ENCODE measurements around the gene PCDH18.

The PCDH18 gene

GRCh38 chr4:137531986-137532868, at the start of gene PCDH18:
PCDH18 (minus strand) TSS chr4:137532494; CDS start chr4:137532088, 406 bp downstream.
- Histone ChIP-seq H3K4me1 (ENCODE audit: control insufficient read depth in 1 of 2, insufficient read depth in 2 of 2, low read length in 2 of 2) (no peaks in the 10 kb centered on the region), H3K9ac (ENCODE audit: low read depth in 1 of 2, low read length in 2 of 2) (peak within 1 kb of the TSS; percentile 1 to 41), H3K36me3 (ENCODE audit: control insufficient read depth in 1 of 2, insufficient read depth in 2 of 2, low read length in 2 of 2) (no peaks in the 10 kb centered on the region), H3K4me3 (ENCODE audit: low read depth in 1 of 2, low read length in 2 of 2) (peak within 1 kb of the TSS; percentile 54 to 71), H3K27ac (ENCODE audit: low read depth, low read length) (peak within 1 kb of the TSS; percentile 39), H3K9me3 (ENCODE audit: control insufficient read depth in 1 of 2, low read length in 2 of 2) (no peaks in the 10 kb centered on the region), H3K27me3 (ENCODE audit: control insufficient read depth in 1 of 2, insufficient read depth in 2 of 2, low read length in 2 of 2) (no peaks in the 10 kb centered on the region)

DNA sequence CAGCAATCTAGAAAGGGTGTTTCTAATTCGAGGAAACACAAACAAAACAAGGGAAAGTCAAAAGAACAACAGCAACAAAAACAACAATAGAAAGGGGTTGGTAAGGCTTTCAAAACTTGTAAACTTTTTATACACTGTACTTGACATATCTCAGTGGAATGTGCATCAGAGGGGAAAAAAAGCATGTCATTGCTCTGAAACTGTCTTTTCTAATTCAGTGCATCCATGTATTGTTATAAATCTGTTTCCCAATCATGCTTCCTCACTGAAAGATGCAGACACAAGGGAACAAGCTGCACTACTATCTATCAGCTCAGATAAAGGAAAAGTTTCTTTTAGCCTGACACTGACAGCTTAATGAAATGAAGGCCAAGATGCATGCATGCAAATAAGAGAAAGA, 44.2 kb upstream of the PCDH18 start:
- H3K27me3 ChIP-seq (ENCODE audit: control insufficient read depth in 1 of 2, insufficient read depth in 2 of 2, low read length in 2 of 2), result no peaks in the 10 kb centered on the region
- no peaks in the 10 kb centered on the region for H3K4me1 ChIP-seq (ENCODE audit: control insufficient read depth in 1 of 2, insufficient read depth in 2 of 2, low read length in 2 of 2)
- no peak overlapping the region for H3K27ac ChIP-seq (ENCODE audit: low read depth, low read length)
- no peak overlapping the region for H3K4me3 ChIP-seq (ENCODE audit: low read depth in 1 of 2, low read length in 2 of 2)
- H3K9ac ChIP-seq (ENCODE audit: low read depth in 1 of 2, low read length in 2 of 2), result no peak overlapping the region
- peaks cover 0 to 5% of the 10 kb centered on the region in 2 donors for H3K9me3 ChIP-seq (ENCODE audit: control insufficient read depth in 1 of 2, low read length in 2 of 2)
- H3K36me3 ChIP-seq (ENCODE audit: control insufficient read depth in 1 of 2, insufficient read depth in 2 of 2, low read length in 2 of 2), result no peaks in the 10 kb centered on the region

- Histone ChIP-seq H3K4me1 (ENCODE audit: control insufficient read depth in 1 of 2, insufficient read depth in 2 of 2, low read length in 2 of 2) (no peaks in the 10 kb centered on the region), H3K27me3 (ENCODE audit: control insufficient read depth in 1 of 2, insufficient read depth in 2 of 2, low read length in 2 of 2) (no peaks in the 10 kb centered on the region), H3K9me3 (ENCODE audit: control insufficient read depth in 1 of 2, low read length in 2 of 2) (peaks cover 0 to 5% of the 10 kb centered on the region in 2 donors), H3K27ac (ENCODE audit: low read depth, low read length) (no peak overlapping the region), H3K9ac (ENCODE audit: low read depth in 1 of 2, low read length in 2 of 2) (no peak overlapping the region), H3K4me3 (ENCODE audit: low read depth in 1 of 2, low read length in 2 of 2) (no peak overlapping the region), H3K36me3 (ENCODE audit: control insufficient read depth in 1 of 2, insufficient read depth in 2 of 2, low read length in 2 of 2) (no peaks in the 10 kb centered on the region)
Measured at GRCh38 chr4:137572647-137573046, 40.4 kb upstream of the PCDH18 start.

- no peaks in the 10 kb centered on the region for H3K36me3 ChIP-seq (ENCODE audit: control insufficient read depth in 1 of 2, insufficient read depth in 2 of 2, low read length in 2 of 2)
- H3K27ac ChIP-seq (ENCODE audit: low read depth, low read length), result no peak overlapping the region
- no peak overlapping the region for H3K9ac ChIP-seq (ENCODE audit: low read depth in 1 of 2, low read length in 2 of 2)
- peaks cover 0 to 5% of the 10 kb centered on the region in 2 donors for H3K9me3 ChIP-seq (ENCODE audit: control insufficient read depth in 1 of 2, low read length in 2 of 2)
- H3K4me1 ChIP-seq (ENCODE audit: control insufficient read depth in 1 of 2, insufficient read depth in 2 of 2, low read length in 2 of 2), result no peaks in the 10 kb centered on the region
- H3K27me3 ChIP-seq (ENCODE audit: control insufficient read depth in 1 of 2, insufficient read depth in 2 of 2, low read length in 2 of 2), result no peaks in the 10 kb centered on the region
- no peak overlapping the region for H3K4me3 ChIP-seq (ENCODE audit: low read depth in 1 of 2, low read length in 2 of 2)
Measured at GRCh38 chr4:137572163-137572562, 39.9 kb upstream of the PCDH18 start.

DNA sequence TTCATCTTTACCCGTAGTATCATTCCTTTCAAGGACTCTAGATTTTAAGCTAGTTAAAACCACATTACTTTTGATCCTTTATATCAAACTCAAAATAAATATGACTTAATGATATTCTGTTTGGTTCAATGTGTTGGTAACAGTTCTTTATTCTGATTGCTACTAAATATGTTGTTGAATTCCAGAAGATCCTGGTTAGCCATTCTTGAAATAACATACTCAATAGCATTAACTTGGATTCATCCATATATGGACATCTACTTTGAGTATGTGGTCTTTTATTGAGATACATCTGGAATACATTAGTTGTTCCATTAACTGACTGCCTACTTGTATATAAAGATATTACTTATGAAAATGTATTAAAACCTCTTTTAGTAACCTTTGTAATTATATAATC, 27.5 kb upstream of the PCDH18 start:
- no peak overlapping the region for H3K27ac ChIP-seq (ENCODE audit: low read depth, low read length)
- H3K4me1 ChIP-seq (ENCODE audit: control insufficient read depth in 1 of 2, insufficient read depth in 2 of 2, low read length in 2 of 2), result no peaks in the 10 kb centered on the region
- H3K4me3 ChIP-seq (ENCODE audit: low read depth in 1 of 2, low read length in 2 of 2), result no peak overlapping the region
- H3K27me3 ChIP-seq (ENCODE audit: control insufficient read depth in 1 of 2, insufficient read depth in 2 of 2, low read length in 2 of 2), result no peaks in the 10 kb centered on the region
- no peak overlapping the region for H3K9ac ChIP-seq (ENCODE audit: low read depth in 1 of 2, low read length in 2 of 2)
- no peaks in the 10 kb centered on the region for H3K9me3 ChIP-seq (ENCODE audit: control insufficient read depth in 1 of 2, low read length in 2 of 2)
- no peaks in the 10 kb centered on the region for H3K36me3 ChIP-seq (ENCODE audit: control insufficient read depth in 1 of 2, insufficient read depth in 2 of 2, low read length in 2 of 2)

DNA sequence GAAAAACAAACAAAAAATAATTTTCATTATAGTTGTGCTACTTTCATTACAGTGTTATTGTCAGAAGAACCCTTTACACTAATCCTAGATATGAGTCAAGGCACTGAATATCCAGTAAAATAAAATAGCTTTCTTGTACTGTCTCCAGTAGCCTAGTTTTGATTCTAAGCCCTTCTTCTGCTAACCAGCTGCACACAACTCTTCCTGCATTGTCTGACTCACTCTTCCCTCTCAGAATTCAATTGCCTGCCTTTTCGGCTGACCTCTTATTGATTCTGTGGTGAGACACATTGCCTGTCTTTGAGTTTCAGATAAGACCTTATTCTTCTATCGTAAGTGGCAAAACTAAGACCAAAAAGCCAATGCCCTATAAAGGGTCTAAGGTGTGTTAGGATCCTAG, 26.7 kb upstream of the PCDH18 start:
- Histone ChIP-seq H3K36me3 (ENCODE audit: control insufficient read depth in 1 of 2, insufficient read depth in 2 of 2, low read length in 2 of 2) (no peaks in the 10 kb centered on the region), H3K27ac (ENCODE audit: low read depth, low read length) (no peak overlapping the region), H3K27me3 (ENCODE audit: control insufficient read depth in 1 of 2, insufficient read depth in 2 of 2, low read length in 2 of 2) (no peaks in the 10 kb centered on the region), H3K4me1 (ENCODE audit: control insufficient read depth in 1 of 2, insufficient read depth in 2 of 2, low read length in 2 of 2) (no peaks in the 10 kb centered on the region), H3K4me3 (ENCODE audit: low read depth in 1 of 2, low read length in 2 of 2) (no peak overlapping the region), H3K9me3 (ENCODE audit: control insufficient read depth in 1 of 2, low read length in 2 of 2) (no peaks in the 10 kb centered on the region), H3K9ac (ENCODE audit: low read depth in 1 of 2, low read length in 2 of 2) (no peak overlapping the region)

DNA sequence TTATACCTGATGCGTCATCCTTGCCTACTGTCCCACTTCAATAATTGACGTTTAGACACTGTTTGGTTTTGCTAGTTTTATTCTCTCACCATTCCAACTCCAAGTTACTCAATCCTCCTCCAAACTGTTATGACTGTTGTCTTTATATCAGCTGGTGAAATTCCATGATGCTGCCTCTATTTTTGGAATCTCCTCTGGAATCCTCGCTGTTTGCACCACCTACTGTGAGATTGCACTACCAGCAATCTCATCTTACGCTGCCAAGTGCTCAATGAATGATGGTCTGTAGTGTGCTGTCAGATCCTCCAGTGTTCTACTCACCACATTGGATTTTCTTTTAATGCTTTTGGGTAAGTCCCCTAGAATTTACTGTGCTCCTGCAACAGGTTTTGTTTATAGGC, 13.2 kb upstream of the PCDH18 start:
- Histone ChIP-seq H3K27me3 (ENCODE audit: control insufficient read depth in 1 of 2, insufficient read depth in 2 of 2, low read length in 2 of 2) (no peaks in the 10 kb centered on the region), H3K9ac (ENCODE audit: low read depth in 1 of 2, low read length in 2 of 2) (no peak overlapping the region), H3K4me3 (ENCODE audit: low read depth in 1 of 2, low read length in 2 of 2) (no peak overlapping the region), H3K36me3 (ENCODE audit: control insufficient read depth in 1 of 2, insufficient read depth in 2 of 2, low read length in 2 of 2) (no peaks in the 10 kb centered on the region), H3K4me1 (ENCODE audit: control insufficient read depth in 1 of 2, insufficient read depth in 2 of 2, low read length in 2 of 2) (no peaks in the 10 kb centered on the region), H3K27ac (ENCODE audit: low read depth, low read length) (no peak overlapping the region), H3K9me3 (ENCODE audit: control insufficient read depth in 1 of 2, low read length in 2 of 2) (no peaks in the 10 kb centered on the region)

DNA sequence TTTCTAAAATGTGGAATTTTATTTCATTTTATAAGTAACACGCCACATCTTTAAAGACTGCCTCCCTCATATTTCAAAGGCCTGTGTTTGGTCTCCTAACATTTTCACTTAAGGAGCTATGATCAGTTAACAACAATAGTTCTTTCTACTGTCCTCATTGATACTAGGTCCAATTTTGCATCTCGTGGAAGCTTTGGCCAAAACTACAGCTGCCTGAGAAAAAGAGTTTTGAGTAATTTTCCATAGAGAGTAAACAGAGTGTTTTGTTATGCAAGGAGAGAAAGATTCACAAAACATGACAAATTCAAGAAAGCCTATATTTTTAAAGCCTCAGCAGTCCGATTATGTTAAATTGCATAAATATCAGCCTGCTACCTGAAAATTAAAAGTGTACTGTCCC, 11.4 kb upstream of the PCDH18 start:
- Histone ChIP-seq H3K4me1 (ENCODE audit: control insufficient read depth in 1 of 2, insufficient read depth in 2 of 2, low read length in 2 of 2) (no peaks in the 10 kb centered on the region), H3K4me3 (ENCODE audit: low read depth in 1 of 2, low read length in 2 of 2) (no peak overlapping the region), H3K36me3 (ENCODE audit: control insufficient read depth in 1 of 2, insufficient read depth in 2 of 2, low read length in 2 of 2) (no peaks in the 10 kb centered on the region), H3K27me3 (ENCODE audit: control insufficient read depth in 1 of 2, insufficient read depth in 2 of 2, low read length in 2 of 2) (no peaks in the 10 kb centered on the region), H3K9me3 (ENCODE audit: control insufficient read depth in 1 of 2, low read length in 2 of 2) (no peaks in the 10 kb centered on the region), H3K9ac (ENCODE audit: low read depth in 1 of 2, low read length in 2 of 2) (no peak overlapping the region), H3K27ac (ENCODE audit: low read depth, low read length) (no peak overlapping the region)

- Histone ChIP-seq H3K4me1 (ENCODE audit: control insufficient read depth in 1 of 2, insufficient read depth in 2 of 2, low read length in 2 of 2) (no peaks in the 10 kb centered on the region), H3K36me3 (ENCODE audit: control insufficient read depth in 1 of 2, insufficient read depth in 2 of 2, low read length in 2 of 2) (no peaks in the 10 kb centered on the region), H3K4me3 (ENCODE audit: low read depth in 1 of 2, low read length in 2 of 2) (no peak overlapping the region), H3K9ac (ENCODE audit: low read depth in 1 of 2, low read length in 2 of 2) (no peak overlapping the region), H3K27me3 (ENCODE audit: control insufficient read depth in 1 of 2, insufficient read depth in 2 of 2, low read length in 2 of 2) (no peaks in the 10 kb centered on the region), H3K27ac (ENCODE audit: low read depth, low read length) (no peak overlapping the region), H3K9me3 (ENCODE audit: control insufficient read depth in 1 of 2, low read length in 2 of 2) (no peaks in the 10 kb centered on the region)
Measured at GRCh38 chr4:137543198-137543597, 10.9 kb upstream of the PCDH18 start.

GRCh38 chr4:137541876-137542646, 9.8 kb upstream of the PCDH18 start:
- no peaks in the 10 kb centered on the region for H3K9me3 ChIP-seq (ENCODE audit: control insufficient read depth in 1 of 2, low read length in 2 of 2)
- no peaks in the 10 kb centered on the region for H3K4me1 ChIP-seq (ENCODE audit: control insufficient read depth in 1 of 2, insufficient read depth in 2 of 2, low read length in 2 of 2)
- peak overlapping the region in 1 of 2 donors; percentile 38 for H3K4me3 ChIP-seq (ENCODE audit: low read depth in 1 of 2, low read length in 2 of 2)
- H3K27me3 ChIP-seq (ENCODE audit: control insufficient read depth in 1 of 2, insufficient read depth in 2 of 2, low read length in 2 of 2), result no peaks in the 10 kb centered on the region
- H3K9ac ChIP-seq (ENCODE audit: low read depth in 1 of 2, low read length in 2 of 2), result no peak overlapping the region
- no peak overlapping the region for H3K27ac ChIP-seq (ENCODE audit: low read depth, low read length)
- no peaks in the 10 kb centered on the region for H3K36me3 ChIP-seq (ENCODE audit: control insufficient read depth in 1 of 2, insufficient read depth in 2 of 2, low read length in 2 of 2)
